ENCODE results near the gene SH2B3.
A peak's percentile ranks its signal among the peaks of the same experiment; 100 is the strongest.

SH2B3 gene

DNA sequence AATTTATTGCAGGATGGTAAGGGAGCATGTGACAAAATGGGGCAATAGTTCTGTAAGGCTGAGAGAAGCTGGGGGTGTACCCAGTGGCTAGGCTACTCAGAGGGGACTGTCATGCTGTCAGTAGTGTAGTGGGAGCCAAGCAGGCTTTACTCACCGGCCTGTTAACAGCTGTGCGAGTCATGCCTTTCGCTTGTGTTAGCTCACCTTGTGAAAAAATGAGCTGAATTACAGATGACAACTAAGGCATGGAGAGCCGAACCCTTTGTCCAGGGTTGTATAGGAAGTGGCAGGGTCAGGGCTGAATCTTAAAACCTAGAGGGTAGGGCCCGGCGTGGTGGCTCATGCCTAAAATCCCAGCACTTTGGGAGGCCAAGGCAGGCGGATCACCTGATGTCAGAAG lies 37.9 kb downstream of the SH2B3 start:
- no peak overlapping the region for H3K27ac ChIP-seq
- TF ChIP-seq, protein P1, sequence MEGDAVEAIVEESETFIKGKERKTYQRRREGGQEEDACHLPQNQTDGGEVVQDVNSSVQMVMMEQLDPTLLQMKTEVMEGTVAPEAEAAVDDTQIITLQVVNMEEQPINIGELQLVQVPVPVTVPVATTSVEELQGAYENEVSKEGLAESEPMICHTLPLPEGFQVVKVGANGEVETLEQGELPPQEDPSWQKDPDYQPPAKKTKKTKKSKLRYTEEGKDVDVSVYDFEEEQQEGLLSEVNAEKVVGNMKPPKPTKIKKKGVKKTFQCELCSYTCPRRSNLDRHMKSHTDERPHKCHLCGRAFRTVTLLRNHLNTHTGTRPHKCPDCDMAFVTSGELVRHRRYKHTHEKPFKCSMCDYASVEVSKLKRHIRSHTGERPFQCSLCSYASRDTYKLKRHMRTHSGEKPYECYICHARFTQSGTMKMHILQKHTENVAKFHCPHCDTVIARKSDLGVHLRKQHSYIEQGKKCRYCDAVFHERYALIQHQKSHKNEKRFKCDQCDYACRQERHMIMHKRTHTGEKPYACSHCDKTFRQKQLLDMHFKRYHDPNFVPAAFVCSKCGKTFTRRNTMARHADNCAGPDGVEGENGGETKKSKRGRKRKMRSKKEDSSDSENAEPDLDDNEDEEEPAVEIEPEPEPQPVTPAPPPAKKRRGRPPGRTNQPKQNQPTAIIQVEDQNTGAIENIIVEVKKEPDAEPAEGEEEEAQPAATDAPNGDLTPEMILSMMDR (conservative IDR thresholded peaks at IDR 0.05), result no peak
- TF ChIP-seq ZFX (IDR thresholded peaks at IDR 0.05), result no peak

GRCh38 chr12:111444314-111444924 lies 38.7 kb downstream of the SH2B3 start:
- no peak overlapping the region for H3K27ac ChIP-seq
- no peak for TF ChIP-seq ZFX (IDR thresholded peaks at IDR 0.05)
- TF ChIP-seq, protein P1 (conservative IDR thresholded peaks at IDR 0.05), result no peak

DNA sequence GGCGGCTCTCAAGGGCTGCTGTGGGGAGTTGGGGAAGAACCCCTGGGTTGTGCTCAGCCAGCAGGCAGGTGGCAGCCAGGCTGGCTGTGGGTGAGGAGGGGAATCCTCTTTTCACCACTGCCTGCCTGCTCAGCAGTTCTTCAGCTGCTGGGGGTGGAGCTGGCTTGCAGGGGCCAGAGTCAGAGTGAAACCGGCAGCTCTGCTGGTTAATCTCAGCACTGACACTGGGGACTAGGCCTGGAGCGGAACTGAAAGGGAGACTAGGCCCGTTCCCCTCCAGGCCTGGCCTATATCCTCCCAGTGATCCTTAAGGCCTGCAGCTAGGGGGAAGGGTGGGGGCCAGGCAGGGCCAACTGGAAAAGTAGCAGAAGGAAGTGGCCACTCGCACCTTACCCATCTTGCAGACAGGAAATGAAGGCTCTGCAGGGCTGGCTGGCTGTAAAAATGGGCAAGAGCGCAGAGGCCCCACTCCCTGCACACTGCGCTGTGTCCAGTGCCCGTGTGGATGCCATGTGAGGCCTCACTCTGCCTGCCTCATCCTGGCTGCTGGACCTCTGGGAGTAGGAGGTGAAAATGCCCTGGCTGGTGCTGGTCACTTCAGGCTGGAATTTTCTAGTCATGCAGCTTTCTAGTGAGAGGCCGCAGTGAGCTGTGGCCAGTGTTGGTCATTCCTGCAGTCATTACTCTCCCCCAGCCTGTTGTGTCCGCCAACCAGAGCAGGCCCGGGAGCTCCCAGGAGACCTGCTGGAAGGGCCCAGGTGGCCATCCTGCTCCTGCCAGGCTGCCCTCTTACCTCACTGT lies 39.4 kb downstream of the SH2B3 start:
- H3K27ac ChIP-seq, result no peak overlapping the region

DNA sequence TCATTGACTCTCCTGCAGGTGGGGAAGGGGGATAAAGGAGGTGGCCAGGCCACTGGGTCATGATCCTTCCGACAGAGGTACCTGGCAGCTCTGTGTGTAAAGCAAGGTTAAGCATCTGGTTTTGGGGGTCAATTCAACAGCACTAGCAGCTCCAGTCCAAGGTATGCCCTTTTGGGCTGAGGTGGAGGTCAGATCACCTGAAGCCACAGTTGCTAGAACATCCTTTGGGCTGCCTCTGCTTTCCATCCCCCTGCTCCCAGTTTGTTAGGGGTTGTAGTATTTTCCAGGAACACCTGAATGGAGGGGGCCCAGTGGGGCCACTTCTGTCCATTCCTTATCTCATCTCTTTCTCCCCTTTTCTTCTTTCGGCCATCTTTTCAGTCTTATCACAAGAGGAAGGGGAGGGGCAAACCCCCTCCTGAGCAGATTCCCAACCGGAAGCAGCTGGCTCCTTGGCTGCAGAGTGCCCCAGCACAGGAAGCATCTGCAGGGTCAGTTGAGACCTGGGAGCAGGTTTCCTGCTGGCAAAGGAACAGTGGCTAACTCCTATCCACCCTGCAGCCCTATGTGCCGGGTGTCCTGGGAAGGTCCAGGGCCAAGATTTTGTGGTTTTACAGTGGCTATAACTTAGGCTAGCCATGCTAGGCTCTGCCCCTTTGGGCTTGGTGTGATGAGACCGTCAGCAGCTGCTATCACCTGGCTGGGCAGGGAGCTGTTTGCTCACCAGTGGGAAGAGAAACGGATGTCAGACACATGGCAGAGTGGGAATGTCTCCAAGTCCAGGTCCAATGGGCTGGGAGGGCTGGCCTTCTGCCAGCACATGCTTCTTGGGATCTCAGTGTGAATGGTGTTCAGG lies 40.2 kb downstream of the SH2B3 start:
- peak overlapping the region; percentile 5; the same call in 1 of the 2 replicates for H3K27ac ChIP-seq
- TF ChIP-seq ZFX (IDR thresholded peaks at IDR 0.05), result no peak
- TF ChIP-seq, protein P1 (conservative IDR thresholded peaks at IDR 0.05), result no peak

More for the DNA sequence above, 39.4 kb downstream of the SH2B3 start:
- TF ChIP-seq, protein P1 (conservative IDR thresholded peaks at IDR 0.05), result no peak
- TF ChIP-seq ZFX (IDR thresholded peaks at IDR 0.05), result no peak

GRCh38 chr12:111446631-111447570 lies 41.2 kb downstream of the SH2B3 start:
- H3K27ac ChIP-seq, result peak overlapping the region; percentile 5; the same call in 1 of the 2 replicates
- no peak for TF ChIP-seq ZFX (IDR thresholded peaks at IDR 0.05)
- TF ChIP-seq, protein P1 (conservative IDR thresholded peaks at IDR 0.05), result no peak

GRCh38 chr12:111447571-111448265 lies 42.0 kb downstream of the SH2B3 start:
- TF ChIP-seq, protein P1 (conservative IDR thresholded peaks at IDR 0.05), result no peak
- no peak for TF ChIP-seq ZFX (IDR thresholded peaks at IDR 0.05)
- no peak overlapping the region for H3K27ac ChIP-seq
